GM23338 (cell line): ENCODE data around the gene MAD1L1. TPM values are rescaled to one million over a fixed set of nuclear protein-coding genes. Genes with fewer than 3 reads are reported as not detected.
A peak's percentile ranks its signal among the peaks of the same experiment; 100 is the strongest.

Experiments
- ATAC-seq: fragments of 200-7000 bp; cut with Tn5 transposase; 3 replicates; pipeline ENCODE4 v1.9.1; 2020
- DNase-seq: peaks from one replicate; pipeline ENCODE4 v3.0.0-alpha.2; 2015; ENCODE audit warnings: low spot score
- H2AFZ ChIP-seq: fragments of 200-600 bp; sonication (generic); 2 replicates; pipeline ENCODE4 v1.8.0; 2016; ENCODE audit warnings: antibody characterized with exemption, mild to moderate bottlenecking, moderate library complexity
- H3F3A ChIP-seq: fragments of 200-600 bp; sonication (generic); replicated peaks from 2 replicates; pipeline ENCODE4 v1.8.0; 2017; ENCODE audit warnings: antibody characterized with exemption, mixed run types, low read depth
- H3K27ac ChIP-seq: fragments of 200-600 bp; sonication (generic); 2 replicates; pipeline ENCODE4 v1.6.1; 2016; ENCODE audit warnings: low read depth
- H3K27me3 ChIP-seq: fragments of 200-600 bp; sonication (generic); 2 replicates; pipeline ENCODE4 v1.8.0; 2016; ENCODE audit warnings: mild to moderate bottlenecking, mixed run types, moderate library complexity; ENCODE audit not compliant: insufficient read depth
- H3K36me3 ChIP-seq: fragments of 200-600 bp; sonication (generic); 2 replicates; pipeline ENCODE4 v1.8.0; 2016; ENCODE audit warnings: mild to moderate bottlenecking; ENCODE audit not compliant: insufficient read depth
- H3K4me1 ChIP-seq: fragments of 200-600 bp; sonication (generic); 2 replicates; pipeline ENCODE4 v1.8.0; 2016; ENCODE audit warnings: mild to moderate bottlenecking, moderate library complexity; ENCODE audit not compliant: insufficient read depth
- H3K4me2 ChIP-seq: fragments of 200-600 bp; sonication (generic); 2 replicates; pipeline ENCODE4 v1.7.1; 2017; ENCODE audit warnings: mixed run types
- H3K4me3 ChIP-seq: fragments of 200-600 bp; sonication (generic); 2 replicates; pipeline ENCODE4 v1.6.1; 2016; ENCODE audit warnings: mixed run types
- H3K79me2 ChIP-seq: fragments of 200-600 bp; sonication (generic); replicated peaks from 2 replicates; pipeline ENCODE4 v1.8.0; 2017; ENCODE audit warnings: mild to moderate bottlenecking; ENCODE audit not compliant: insufficient read depth
- H3K9me2 ChIP-seq: fragments of 200-600 bp; sonication (generic); 2 replicates; pipeline ENCODE4 v1.8.0; 2017; ENCODE audit not compliant: insufficient read depth
- H4K20me1 ChIP-seq: fragments of 200-600 bp; sonication (generic); replicated peaks from 2 replicates; pipeline ENCODE4 v1.8.0; 2017; ENCODE audit warnings: mild to moderate bottlenecking; ENCODE audit not compliant: insufficient read depth
- H3K27ac Mint-ChIP-seq: 2 replicates; pipeline ENCODE4 v1.8.0; 2020; ENCODE audit warnings: inconsistent platforms, mild to moderate bottlenecking, moderate library complexity, mixed read lengths
- H3K27me3 Mint-ChIP-seq: 3 replicates; pipeline ENCODE4 v1.8.0; 2022; ENCODE audit warnings: low read depth, mild to moderate bottlenecking, moderate library complexity, mixed read lengths, inconsistent platforms; ENCODE audit not compliant: insufficient read depth, poor library complexity
- H3K36me3 Mint-ChIP-seq: 3 replicates; pipeline ENCODE4 v1.8.0; 2021; ENCODE audit warnings: low read depth, mild to moderate bottlenecking, inconsistent platforms, moderate library complexity, mixed read lengths
- H3K4me1 Mint-ChIP-seq: 3 replicates; pipeline ENCODE4 v1.8.0; 2020; ENCODE audit warnings: mild to moderate bottlenecking, inconsistent platforms, mixed read lengths
- H3K4me3 Mint-ChIP-seq: 3 replicates; pipeline ENCODE4 v1.8.0; 2021; ENCODE audit warnings: moderate library complexity, mild to moderate bottlenecking, inconsistent platforms, mixed read lengths
- H3K9me3 Mint-ChIP-seq: 3 replicates; pipeline ENCODE4 v1.8.0; 2020; ENCODE audit warnings: moderate library complexity, mild to moderate bottlenecking, inconsistent platforms, mixed read lengths
- EZH2 ChIP-seq: fragments of 200-600 bp; sonication (generic); IDR thresholded peaks from one replicate; pipeline ENCODE4 v1.8.0; 2017; ENCODE audit warnings: antibody characterized with exemption, mild to moderate bottlenecking, low read depth; ENCODE audit not compliant: unreplicated experiment
- JUNB ChIP-seq: IDR thresholded peaks from one replicate; pipeline ENCODE4 v1.6.1; 2016; ENCODE audit warnings: antibody characterized with exemption; ENCODE audit not compliant: unreplicated experiment
- POLR2AphosphoS5 ChIP-seq: IDR thresholded peaks from 2 replicates; pipeline ENCODE4 v1.6.1; 2016; ENCODE audit warnings: antibody characterized with exemption, low read depth
- STAT1 ChIP-seq: IDR thresholded peaks from one replicate; pipeline ENCODE4 v1.6.1; 2016; ENCODE audit warnings: antibody characterized with exemption; ENCODE audit not compliant: unreplicated experiment
- ZNF114 ChIP-seq: fragments of 250-450 bp; sonication (Bioruptor Pico); IDR thresholded peaks from 2 replicates; pipeline ENCODE4 v1.5.0; 2020; ENCODE audit warnings: mild to moderate bottlenecking, moderate library complexity
- ZNF462 ChIP-seq: fragments of 250-450 bp; sonication (Bioruptor Pico); IDR thresholded peaks from 2 replicates; pipeline ENCODE4 v1.5.0; 2020; ENCODE audit warnings: mild to moderate bottlenecking, moderate library complexity
- polyA plus RNA-seq: library from polyadenylated mRNA; unstranded; fragments of >200 nt; fragmentation: Nextera tagmentation; extraction: Ambion mirVana; gene quantifications from 2 replicates; pipeline ENCODE4 v1.2.1, GENCODE V29; 2016
- total RNA-seq: library from RNA; depleted of rRNA; stranded (reverse); fragments of >200 nt; shearing (Covaris generic); gene quantifications from 2 replicates; pipeline ENCODE4 v1.2.3, GENCODE V29; 2014

MAD1L1 gene
- total and polyA plus RNA-seq, 2 experiments from 2014 or later: 40.3 to 59.3 TPM

DNA sequence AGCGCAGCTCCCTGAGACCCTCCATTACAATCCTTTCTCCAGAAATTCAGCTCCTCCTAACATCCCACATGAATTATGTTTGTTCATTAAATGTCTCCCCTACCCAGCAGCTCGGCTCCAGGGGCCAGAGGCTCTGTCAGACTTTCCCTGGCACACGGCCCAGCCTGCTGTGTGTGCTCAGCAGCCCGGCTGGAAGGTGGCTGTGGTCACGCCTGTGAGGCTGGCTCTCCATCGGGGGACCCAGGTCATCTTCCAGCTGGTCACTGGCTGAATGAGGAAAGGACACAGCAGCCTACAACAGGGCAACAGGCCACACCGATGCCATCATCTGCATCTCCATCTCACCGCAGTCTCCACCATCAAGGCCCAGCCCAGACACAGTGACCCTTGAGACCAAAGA lies 219.8 kb downstream of the MAD1L1 start (continued):
- no peak for TF ChIP-seq ZNF462 (CRISPR knock-in tag)

DNA sequence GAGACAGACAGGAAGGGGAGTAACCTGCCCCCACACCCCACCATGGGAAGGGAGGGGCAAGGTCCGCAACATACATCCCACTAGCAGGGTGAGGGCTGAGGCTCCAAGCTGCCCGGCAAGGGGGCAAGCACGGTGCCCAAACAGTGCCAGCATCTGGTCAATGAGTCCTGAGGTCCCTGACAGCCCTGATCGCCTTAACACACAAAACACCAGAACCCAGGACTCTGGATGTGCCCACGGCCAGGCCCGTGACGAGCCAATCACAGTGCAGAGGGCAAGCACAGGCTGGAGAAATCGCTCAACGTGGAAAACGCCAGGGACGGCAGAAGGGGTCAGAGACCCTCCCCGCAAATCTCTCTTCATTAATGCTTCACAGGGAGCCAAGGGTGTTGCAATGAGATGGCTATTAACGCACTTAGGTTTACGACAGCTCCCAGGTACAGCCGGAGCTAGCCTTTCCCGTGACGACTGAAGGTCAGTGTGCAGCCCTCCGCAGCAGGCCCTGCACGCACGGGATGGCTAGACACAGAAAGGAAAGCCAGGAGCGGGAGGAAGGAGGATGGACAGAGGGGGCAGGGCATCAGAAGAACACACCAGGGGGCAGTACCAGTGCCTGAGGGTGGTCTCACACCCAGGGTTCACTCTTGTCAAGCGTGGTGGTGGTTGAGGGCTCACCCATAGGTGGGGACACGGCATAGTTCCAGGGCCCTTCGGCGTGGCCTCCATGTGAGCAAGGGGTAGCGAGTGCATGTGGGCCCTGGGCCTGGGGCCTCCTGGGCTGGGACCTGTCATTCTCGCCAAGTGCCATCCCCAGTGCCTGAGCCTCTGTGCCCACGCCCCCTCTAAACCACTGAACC lies 220.5 kb downstream of the MAD1L1 start:
- ATAC-seq: no peak
- H3K79me2 ChIP-seq: no peaks in the 10 kb centered on the region
- no peak overlapping the region for H3K4me3 Mint-ChIP-seq
- H3F3A ChIP-seq: no peaks in the 10 kb centered on the region
- peaks cover 3% of the 10 kb centered on the region for H3K36me3 Mint-ChIP-seq
- no peak overlapping the region for H3K27ac ChIP-seq
- H3K27me3 Mint-ChIP-seq: peaks cover 7% of the 10 kb centered on the region
- H3K4me1 ChIP-seq: no peaks in the 10 kb centered on the region
- DNase-seq: no peak
- no peaks in the 10 kb centered on the region; the same call in 1 of the 2 replicates for H3K36me3 ChIP-seq
- H3K27ac Mint-ChIP-seq: 0 out of 2 replicates have a peak overlapping the region, but pooled peaks have one; percentile 65
- no peaks in the 10 kb centered on the region for H3K9me3 Mint-ChIP-seq
- H3K4me1 Mint-ChIP-seq: no peaks in the 10 kb centered on the region; the same call in 2 of the 3 replicates
- no peaks in the 10 kb centered on the region for H3K9me2 ChIP-seq
- H3K4me2 ChIP-seq: no peak overlapping the region
- H3K27me3 ChIP-seq: no peaks in the 10 kb centered on the region
- H3K4me3 ChIP-seq: no peak overlapping the region
- H4K20me1 ChIP-seq: 0 out of 2 replicates have a peak, but pooled peaks cover 5% of the 10 kb centered on the region
- no peak overlapping the region for H2AFZ ChIP-seq
- TF ChIP-seq POLR2AphosphoS5: no peak
- no peak for TF ChIP-seq ZNF114 (CRISPR knock-in tag)
- no peak for TF ChIP-seq JUNB
- no peak for TF ChIP-seq EZH2
- no peak for TF ChIP-seq STAT1
- no peak for TF ChIP-seq ZNF462 (CRISPR knock-in tag)
